Osteoblast (primary cell): ENCODE measurements around the gene HRCT1. TPM values are rescaled to one million over a fixed set of nuclear protein-coding genes. Genes with fewer than 3 reads are reported as not detected.

ENCODE experiments used
- DNase-seq: peaks from one replicate; pipeline ENCODE4 v3.0.0; 2011; ENCODE audit warnings: low spot score, mixed read lengths; ENCODE audit not compliant: insufficient read length; ENCODE audit errors: missing footprints
- H2AFZ ChIP-seq: 2 replicates; pipeline ENCODE4 v1.6.0; 2011; ENCODE audit warnings: mild to moderate bottlenecking, low read length
- H3K27ac ChIP-seq: 2 replicates; pipeline ENCODE4 v1.5.1; 2011; ENCODE audit warnings: mild to moderate bottlenecking, low read depth, low read length, moderate library complexity
- H3K27me3 ChIP-seq: 2 replicates; pipeline ENCODE4 v1.6.0; 2012; ENCODE audit warnings: mild to moderate bottlenecking, control low read depth, inconsistent platforms, low read length, moderate library complexity; ENCODE audit not compliant: insufficient read depth
- H3K36me3 ChIP-seq: 2 replicates; pipeline ENCODE4 v1.5.1; 2011; ENCODE audit warnings: mild to moderate bottlenecking, low read length, control low read depth, moderate library complexity; ENCODE audit not compliant: insufficient read depth
- H3K4me1 ChIP-seq: 2 replicates; pipeline ENCODE4 v1.5.1; 2011; ENCODE audit warnings: mild to moderate bottlenecking, low read length, control low read depth, moderate library complexity; ENCODE audit not compliant: insufficient read depth
- H3K4me2 ChIP-seq: 2 replicates; pipeline ENCODE4 v1.6.0; 2011; ENCODE audit warnings: mild to moderate bottlenecking, low read length; ENCODE audit not compliant: insufficient read depth
- H3K4me3 ChIP-seq: fragments of 200-600 bp; sonication (generic); 3 replicates; pipeline ENCODE4 v1.5.1; 2012; ENCODE audit warnings: mild to moderate bottlenecking, low read length, inconsistent platforms; ENCODE audit not compliant: insufficient read depth
- H3K79me2 ChIP-seq: 2 replicates; pipeline ENCODE4 v1.6.0; 2012; ENCODE audit warnings: mild to moderate bottlenecking, low read length, control low read depth, inconsistent platforms; ENCODE audit not compliant: insufficient read depth
- H3K9me3 ChIP-seq: 2 replicates; pipeline ENCODE4 v1.5.1; 2011; ENCODE audit warnings: low read depth, low read length, control low read depth
- H4K20me1 ChIP-seq: 2 replicates; pipeline ENCODE4 v1.6.0; 2012; ENCODE audit warnings: mild to moderate bottlenecking, low read length, control low read depth; ENCODE audit not compliant: insufficient read depth
- total RNA-seq: library from RNA; depleted of rRNA; stranded (reverse); fragments of >200 nt; gene quantifications from 2 replicates; pipeline ENCODE4 v1.2.3, GENCODE V29; 2012
- TF ChIP-seq, protein P1 (sequence below): IDR thresholded peaks from 2 replicates; pipeline ENCODE4 v1.5.1; 2011; ENCODE audit warnings: mild to moderate bottlenecking, low read depth, low read length, moderate library complexity; ENCODE audit errors: extremely low read depth

Gene HRCT1
- total RNA-seq, 1 donor, result 5.1 TPM

DNA sequence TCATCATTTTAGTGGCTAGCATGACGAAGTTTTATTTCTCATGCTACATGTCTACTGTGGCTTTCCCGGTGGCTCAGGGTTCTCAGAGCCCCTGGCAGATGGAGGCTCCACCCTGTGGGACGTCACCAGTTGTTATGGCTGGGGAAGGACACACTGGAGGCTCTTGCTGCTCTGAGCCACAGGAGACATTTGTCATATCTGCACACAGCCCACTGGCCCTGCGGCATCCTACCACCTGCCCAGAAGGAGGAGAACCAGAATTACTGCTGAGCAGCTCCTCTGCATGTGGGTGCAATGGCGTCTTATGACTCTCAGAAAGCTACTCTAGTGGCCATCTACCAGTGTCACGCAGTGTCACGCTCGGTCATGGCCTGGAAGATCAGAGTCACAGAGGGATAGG is 42.4 kb upstream of the HRCT1 start:
- no peak overlapping the region for H2AFZ ChIP-seq
- no peak overlapping the region for H3K4me2 ChIP-seq
- H3K27ac ChIP-seq, result no peak overlapping the region
- H3K36me3 ChIP-seq, result no peaks in the 10 kb centered on the region
- TF ChIP-seq, protein P1, sequence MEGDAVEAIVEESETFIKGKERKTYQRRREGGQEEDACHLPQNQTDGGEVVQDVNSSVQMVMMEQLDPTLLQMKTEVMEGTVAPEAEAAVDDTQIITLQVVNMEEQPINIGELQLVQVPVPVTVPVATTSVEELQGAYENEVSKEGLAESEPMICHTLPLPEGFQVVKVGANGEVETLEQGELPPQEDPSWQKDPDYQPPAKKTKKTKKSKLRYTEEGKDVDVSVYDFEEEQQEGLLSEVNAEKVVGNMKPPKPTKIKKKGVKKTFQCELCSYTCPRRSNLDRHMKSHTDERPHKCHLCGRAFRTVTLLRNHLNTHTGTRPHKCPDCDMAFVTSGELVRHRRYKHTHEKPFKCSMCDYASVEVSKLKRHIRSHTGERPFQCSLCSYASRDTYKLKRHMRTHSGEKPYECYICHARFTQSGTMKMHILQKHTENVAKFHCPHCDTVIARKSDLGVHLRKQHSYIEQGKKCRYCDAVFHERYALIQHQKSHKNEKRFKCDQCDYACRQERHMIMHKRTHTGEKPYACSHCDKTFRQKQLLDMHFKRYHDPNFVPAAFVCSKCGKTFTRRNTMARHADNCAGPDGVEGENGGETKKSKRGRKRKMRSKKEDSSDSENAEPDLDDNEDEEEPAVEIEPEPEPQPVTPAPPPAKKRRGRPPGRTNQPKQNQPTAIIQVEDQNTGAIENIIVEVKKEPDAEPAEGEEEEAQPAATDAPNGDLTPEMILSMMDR, result no peak
- peaks cover 6% of the 10 kb centered on the region for H3K4me1 ChIP-seq
- H3K79me2 ChIP-seq, result no peaks in the 10 kb centered on the region
- no peaks in the 10 kb centered on the region for H3K9me3 ChIP-seq
- no peak overlapping the region for H3K4me3 ChIP-seq
- peaks cover 37% of the 10 kb centered on the region for H3K27me3 ChIP-seq
- DNase-seq, result no peak
- no peaks in the 10 kb centered on the region for H4K20me1 ChIP-seq

DNA sequence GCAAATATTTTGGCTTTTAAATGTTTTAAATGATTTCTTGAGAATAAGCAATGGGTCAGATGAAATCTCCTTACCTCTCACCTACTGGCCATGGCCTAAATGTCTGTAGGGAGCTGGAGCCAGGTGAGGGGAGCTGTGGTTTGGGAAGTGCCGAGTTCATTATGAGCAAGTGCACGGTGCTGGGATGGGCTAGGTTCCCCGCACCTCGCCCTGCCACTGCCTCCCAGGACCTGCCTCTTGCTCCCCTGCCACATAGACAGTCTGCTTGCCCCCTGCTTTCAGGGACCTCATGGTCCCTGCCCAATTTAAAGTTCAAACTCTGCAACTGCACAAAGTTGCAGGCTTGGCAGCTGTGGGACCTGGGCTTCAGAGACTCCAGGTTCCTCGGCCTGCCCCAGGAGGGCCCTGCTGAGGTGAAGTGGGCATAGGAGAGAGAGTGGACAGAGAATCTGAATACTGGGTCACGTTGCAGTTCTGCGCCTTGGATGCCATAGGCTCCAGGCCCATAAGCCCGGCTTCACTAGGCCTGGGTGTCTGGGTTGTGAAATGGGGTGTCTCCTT is 41.2 kb upstream of the HRCT1 start:
- Histone ChIP-seq H3K9me3 (no peaks in the 10 kb centered on the region), H3K4me3 (no peak overlapping the region), H3K4me1 (peaks cover 3% of the 10 kb centered on the region), H3K27ac (no peak overlapping the region), H3K4me2 (no peak overlapping the region), H3K36me3 (no peaks in the 10 kb centered on the region), H2AFZ (no peak overlapping the region), H4K20me1 (no peaks in the 10 kb centered on the region), H3K27me3 (peaks cover 34% of the 10 kb centered on the region), H3K79me2 (no peaks in the 10 kb centered on the region)
- no peak for DNase-seq
- TF ChIP-seq, protein P1, result no peak

DNA sequence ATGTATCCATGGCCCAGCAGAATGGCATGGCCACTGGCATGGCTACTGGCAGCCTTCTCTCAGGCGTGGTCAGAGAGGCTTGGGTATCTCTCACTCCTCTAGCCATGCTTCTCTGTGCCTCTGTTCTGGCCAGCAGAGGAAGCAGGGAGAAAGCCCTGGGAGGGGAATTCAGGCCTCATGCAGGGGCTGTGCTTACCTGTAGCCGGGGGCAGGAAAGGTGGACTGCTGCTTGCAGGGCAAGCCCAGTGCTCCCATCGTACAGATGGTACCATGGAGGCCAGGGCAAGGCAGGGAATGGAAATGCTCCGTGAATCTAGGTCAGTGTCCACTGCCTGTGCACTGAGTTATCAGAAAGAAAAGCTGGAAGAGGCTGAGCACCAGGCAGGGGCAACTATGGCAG is 38.5 kb upstream of the HRCT1 start:
- Histone ChIP-seq H2AFZ (no peak overlapping the region), H3K4me1 (no peaks in the 10 kb centered on the region)
- TF ChIP-seq, protein P1, result no peak

DNA sequence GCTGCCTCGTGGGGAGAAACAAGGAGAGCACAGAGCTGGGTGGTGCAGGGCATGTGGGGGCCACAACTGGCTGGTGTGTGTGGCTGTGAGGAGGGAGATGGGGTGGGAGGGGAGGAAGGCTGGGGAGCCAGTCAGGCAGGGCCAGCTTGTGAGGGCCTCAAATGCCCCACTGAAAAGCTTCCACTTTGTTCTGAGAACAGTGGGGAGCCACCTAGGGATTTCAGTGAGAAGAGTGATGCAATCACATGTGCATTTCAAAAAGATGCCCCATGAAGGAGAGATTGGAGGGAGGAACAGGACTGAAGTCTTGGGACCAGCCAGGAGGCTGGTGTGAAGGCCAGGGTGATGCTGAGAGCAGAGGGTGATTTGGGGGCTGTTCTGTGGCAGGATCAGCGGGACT is 37.1 kb upstream of the HRCT1 start:
- Histone ChIP-seq H3K4me1 (no peaks in the 10 kb centered on the region), H3K4me2 (no peak overlapping the region), H3K27ac (no peak overlapping the region), H3K4me3 (no peak overlapping the region), H2AFZ (no peak overlapping the region), H3K27me3 (peaks cover 1% of the 10 kb centered on the region), H3K36me3 (no peaks in the 10 kb centered on the region), H4K20me1 (no peaks in the 10 kb centered on the region), H3K9me3 (no peaks in the 10 kb centered on the region), H3K79me2 (no peaks in the 10 kb centered on the region)
- no peak for DNase-seq
- TF ChIP-seq, protein P1, result no peak

More for the DNA sequence above, 38.5 kb upstream of the HRCT1 start:
- peaks cover 10% of the 10 kb centered on the region for H3K27me3 ChIP-seq
- H3K27ac ChIP-seq, result no peak overlapping the region
- H3K36me3 ChIP-seq, result no peaks in the 10 kb centered on the region
- no peaks in the 10 kb centered on the region for H4K20me1 ChIP-seq
- H3K9me3 ChIP-seq, result no peaks in the 10 kb centered on the region
- no peak overlapping the region for H3K4me2 ChIP-seq
- H3K79me2 ChIP-seq, result no peaks in the 10 kb centered on the region
- no peak overlapping the region for H3K4me3 ChIP-seq
- DNase-seq, result no peak
